Neural cell (in vitro differentiated cells): ENCODE data around the gene C1orf74. TPM values are rescaled to one million over a fixed set of nuclear protein-coding genes. Genes with fewer than 3 reads are reported as not detected.

ENCODE experiments used
- H2AFZ ChIP-seq: fragments of 200-600, 300-800 bp; sonication (generic), shearing (Covaris generic); 2 replicates; pipeline ENCODE4 v1.6.0; 2014; ENCODE audit warnings: low read depth, mild to moderate bottlenecking, antibody characterized with exemption, low read length, moderate library complexity
- H3F3A ChIP-seq: fragments of 200-600 bp; shearing (Covaris generic); 2 replicates; pipeline ENCODE4 v1.6.1; 2016; ENCODE audit warnings: mild to moderate bottlenecking, moderate library complexity, mixed read lengths, antibody characterized with exemption, low read length; ENCODE audit not compliant: insufficient read depth, poor library complexity, severe bottlenecking
- H3K27ac ChIP-seq: fragments of 200-600, 300-800 bp; sonication (generic), shearing (Covaris generic); 2 replicates; pipeline ENCODE4 v1.5.1; 2014; ENCODE audit warnings: mild to moderate bottlenecking, low read length, moderate library complexity
- H3K27me3 ChIP-seq: fragments of 300-800, 200-600 bp; sonication (generic), shearing (Covaris generic); 2 replicates; pipeline ENCODE4 v1.6.0; 2014; ENCODE audit warnings: mild to moderate bottlenecking, low read depth, low read length, moderate library complexity; ENCODE audit not compliant: insufficient read depth
- H3K36me3 ChIP-seq: fragments of 300-800, 200-600 bp; sonication (generic), shearing (Covaris generic); 2 replicates; pipeline ENCODE4 v1.5.1; 2014; ENCODE audit warnings: mild to moderate bottlenecking, antibody characterized with exemption, low read length, moderate library complexity; ENCODE audit not compliant: insufficient read depth
- H3K4me2 ChIP-seq: fragments of 300-800, 200-600 bp; sonication (generic), shearing (Covaris generic); 2 replicates; pipeline ENCODE4 v1.6.0; 2014; ENCODE audit warnings: mild to moderate bottlenecking, low read length
- H3K4me3 ChIP-seq: fragments of 300-800, 200-600 bp; sonication (generic), shearing (Covaris generic); 2 replicates; pipeline ENCODE4 v1.5.1; 2014; ENCODE audit warnings: mild to moderate bottlenecking, low read length, moderate library complexity
- H3K79me2 ChIP-seq: fragments of 200-600 bp; shearing (Covaris generic); replicated peaks from 2 replicates; pipeline ENCODE4 v1.6.0; 2014; ENCODE audit warnings: mild to moderate bottlenecking, low read length, moderate library complexity; ENCODE audit not compliant: insufficient read depth
- H3K9ac ChIP-seq: fragments of 300-800, 200-600 bp; sonication (generic), shearing (Covaris generic); 2 replicates; pipeline ENCODE4 v1.6.1; 2016; ENCODE audit warnings: mild to moderate bottlenecking, low read length, mixed read lengths
- H3K9me2 ChIP-seq: fragments of 200-600 bp; shearing (Covaris generic); 2 replicates; pipeline ENCODE4 v1.6.1; 2016; ENCODE audit warnings: mild to moderate bottlenecking, low read length, mixed read lengths; ENCODE audit not compliant: insufficient read depth
- H3K9me3 ChIP-seq: fragments of 200-600, 300-800 bp; sonication (generic), shearing (Covaris generic); 2 replicates; pipeline ENCODE4 v1.6.1; 2016; ENCODE audit warnings: mild to moderate bottlenecking, mixed run types, low read length, moderate library complexity, mixed read lengths
- H4K20me1 ChIP-seq: fragments of 200-600 bp; shearing (Covaris generic); 2 replicates; pipeline ENCODE4 v1.6.1; 2016; ENCODE audit warnings: mild to moderate bottlenecking, mixed run types; ENCODE audit not compliant: insufficient read depth
- EP300 ChIP-seq: fragments of 450-650 bp; conservative IDR thresholded peaks from 2 replicates; pipeline ENCODE4 v1.6.1; 2014; ENCODE audit warnings: antibody characterized with exemption, mild to moderate bottlenecking, moderate library complexity; ENCODE audit not compliant: poor library complexity, severe bottlenecking
- EZH2 ChIP-seq: fragments of 200-600, 300-800 bp; shearing (Covaris generic), sonication (generic); IDR thresholded peaks from 2 replicates; pipeline ENCODE4 v1.6.1; 2014; ENCODE audit warnings: antibody characterized with exemption, low read length, borderline replicate concordance, mild to moderate bottlenecking; ENCODE audit not compliant: insufficient read depth, poor library complexity, severe bottlenecking
- MXI1 ChIP-seq: fragments of 450-650 bp; conservative IDR thresholded peaks from 2 replicates; pipeline ENCODE4 v1.6.1; 2014; ENCODE audit warnings: antibody characterized with exemption, mild to moderate bottlenecking; ENCODE audit not compliant: poor library complexity, severe bottlenecking
- POLR2AphosphoS5 ChIP-seq: IDR thresholded peaks from 2 replicates; pipeline ENCODE4 v1.6.1; 2012
- RAD21 ChIP-seq: fragments of 450-650 bp; conservative IDR thresholded peaks from 2 replicates; pipeline ENCODE4 v1.6.1; 2014; ENCODE audit warnings: antibody characterized with exemption, mild to moderate bottlenecking, moderate library complexity
- SMC3 ChIP-seq: fragments of 450-650 bp; conservative IDR thresholded peaks from 2 replicates; pipeline ENCODE4 v1.6.1; 2014; ENCODE audit warnings: antibody characterized with exemption, mild to moderate bottlenecking, moderate library complexity; ENCODE audit not compliant: poor library complexity
- TAF1 ChIP-seq: IDR thresholded peaks from 2 replicates; pipeline ENCODE4 v1.6.1; 2012; ENCODE audit warnings: low read depth
- polyA plus RNA-seq: library from polyadenylated mRNA; depleted of rRNA; stranded (reverse); fragments of >200 nt; gene quantifications from 2 replicates; pipeline ENCODE4 v1.2.3, GENCODE V29; 2014
- TF ChIP-seq, protein P1 (sequence below): IDR thresholded peaks from 2 replicates; pipeline ENCODE4 v1.6.1; 2012; ENCODE audit warnings: borderline replicate concordance
- TF ChIP-seq, protein P2 (sequence below): fragments of 450-650 bp; IDR thresholded peaks from 2 replicates; pipeline ENCODE4 v1.5.1; 2014; ENCODE audit warnings: antibody characterized with exemption, mild to moderate bottlenecking, moderate library complexity; ENCODE audit not compliant: poor library complexity, severe bottlenecking

C1orf74 gene
- polyA plus RNA-seq, 1 donor from 2014 or later = 1.4 TPM

DNA sequence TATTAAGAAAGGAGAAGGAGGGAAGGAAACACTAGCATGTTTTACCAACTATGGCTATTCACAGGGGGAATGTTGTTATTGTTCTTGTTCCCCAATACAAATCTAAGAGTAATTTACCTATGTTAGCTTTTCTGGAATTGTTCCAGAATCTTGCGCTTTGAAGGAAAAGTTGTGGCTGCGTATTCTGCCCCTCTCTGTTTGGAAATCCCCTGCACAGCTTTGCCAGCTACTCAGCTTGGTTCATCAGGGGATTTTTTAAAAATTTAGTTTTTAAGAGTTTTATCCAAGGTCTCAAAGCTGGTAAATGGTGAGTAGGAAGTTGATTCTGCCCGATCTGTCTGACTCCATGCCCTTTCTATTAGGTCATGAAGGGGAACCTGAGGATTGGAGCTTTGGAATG is 31.1 kb upstream of the C1orf74 start:
- no peaks in the 10 kb centered on the region for H3K9me2 ChIP-seq
- no peaks in the 10 kb centered on the region for H3K36me3 ChIP-seq
- H3K4me3 ChIP-seq = no peak overlapping the region
- no peak overlapping the region for H3K9ac ChIP-seq
- H3K27ac ChIP-seq = no peak overlapping the region
- H3K27me3 ChIP-seq = no peaks in the 10 kb centered on the region
- TF ChIP-seq, protein P1, sequence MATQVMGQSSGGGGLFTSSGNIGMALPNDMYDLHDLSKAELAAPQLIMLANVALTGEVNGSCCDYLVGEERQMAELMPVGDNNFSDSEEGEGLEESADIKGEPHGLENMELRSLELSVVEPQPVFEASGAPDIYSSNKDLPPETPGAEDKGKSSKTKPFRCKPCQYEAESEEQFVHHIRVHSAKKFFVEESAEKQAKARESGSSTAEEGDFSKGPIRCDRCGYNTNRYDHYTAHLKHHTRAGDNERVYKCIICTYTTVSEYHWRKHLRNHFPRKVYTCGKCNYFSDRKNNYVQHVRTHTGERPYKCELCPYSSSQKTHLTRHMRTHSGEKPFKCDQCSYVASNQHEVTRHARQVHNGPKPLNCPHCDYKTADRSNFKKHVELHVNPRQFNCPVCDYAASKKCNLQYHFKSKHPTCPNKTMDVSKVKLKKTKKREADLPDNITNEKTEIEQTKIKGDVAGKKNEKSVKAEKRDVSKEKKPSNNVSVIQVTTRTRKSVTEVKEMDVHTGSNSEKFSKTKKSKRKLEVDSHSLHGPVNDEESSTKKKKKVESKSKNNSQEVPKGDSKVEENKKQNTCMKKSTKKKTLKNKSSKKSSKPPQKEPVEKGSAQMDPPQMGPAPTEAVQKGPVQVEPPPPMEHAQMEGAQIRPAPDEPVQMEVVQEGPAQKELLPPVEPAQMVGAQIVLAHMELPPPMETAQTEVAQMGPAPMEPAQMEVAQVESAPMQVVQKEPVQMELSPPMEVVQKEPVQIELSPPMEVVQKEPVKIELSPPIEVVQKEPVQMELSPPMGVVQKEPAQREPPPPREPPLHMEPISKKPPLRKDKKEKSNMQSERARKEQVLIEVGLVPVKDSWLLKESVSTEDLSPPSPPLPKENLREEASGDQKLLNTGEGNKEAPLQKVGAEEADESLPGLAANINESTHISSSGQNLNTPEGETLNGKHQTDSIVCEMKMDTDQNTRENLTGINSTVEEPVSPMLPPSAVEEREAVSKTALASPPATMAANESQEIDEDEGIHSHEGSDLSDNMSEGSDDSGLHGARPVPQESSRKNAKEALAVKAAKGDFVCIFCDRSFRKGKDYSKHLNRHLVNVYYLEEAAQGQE = no peak
- TF ChIP-seq, protein P2, sequence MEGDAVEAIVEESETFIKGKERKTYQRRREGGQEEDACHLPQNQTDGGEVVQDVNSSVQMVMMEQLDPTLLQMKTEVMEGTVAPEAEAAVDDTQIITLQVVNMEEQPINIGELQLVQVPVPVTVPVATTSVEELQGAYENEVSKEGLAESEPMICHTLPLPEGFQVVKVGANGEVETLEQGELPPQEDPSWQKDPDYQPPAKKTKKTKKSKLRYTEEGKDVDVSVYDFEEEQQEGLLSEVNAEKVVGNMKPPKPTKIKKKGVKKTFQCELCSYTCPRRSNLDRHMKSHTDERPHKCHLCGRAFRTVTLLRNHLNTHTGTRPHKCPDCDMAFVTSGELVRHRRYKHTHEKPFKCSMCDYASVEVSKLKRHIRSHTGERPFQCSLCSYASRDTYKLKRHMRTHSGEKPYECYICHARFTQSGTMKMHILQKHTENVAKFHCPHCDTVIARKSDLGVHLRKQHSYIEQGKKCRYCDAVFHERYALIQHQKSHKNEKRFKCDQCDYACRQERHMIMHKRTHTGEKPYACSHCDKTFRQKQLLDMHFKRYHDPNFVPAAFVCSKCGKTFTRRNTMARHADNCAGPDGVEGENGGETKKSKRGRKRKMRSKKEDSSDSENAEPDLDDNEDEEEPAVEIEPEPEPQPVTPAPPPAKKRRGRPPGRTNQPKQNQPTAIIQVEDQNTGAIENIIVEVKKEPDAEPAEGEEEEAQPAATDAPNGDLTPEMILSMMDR = no peak
- TF ChIP-seq EP300 (no peak), EZH2 (no peak), MXI1 (no peak), SMC3 (no peak), POLR2AphosphoS5 (no peak), RAD21 (no peak), TAF1 (no peak)
- H2AFZ ChIP-seq = no peak overlapping the region
- H3K4me2 ChIP-seq = no peak overlapping the region
- H4K20me1 ChIP-seq = no peaks in the 10 kb centered on the region
- no peaks in the 10 kb centered on the region for H3K9me3 ChIP-seq
- no peaks in the 10 kb centered on the region for H3K79me2 ChIP-seq
- no peaks in the 10 kb centered on the region for H3F3A ChIP-seq

DNA sequence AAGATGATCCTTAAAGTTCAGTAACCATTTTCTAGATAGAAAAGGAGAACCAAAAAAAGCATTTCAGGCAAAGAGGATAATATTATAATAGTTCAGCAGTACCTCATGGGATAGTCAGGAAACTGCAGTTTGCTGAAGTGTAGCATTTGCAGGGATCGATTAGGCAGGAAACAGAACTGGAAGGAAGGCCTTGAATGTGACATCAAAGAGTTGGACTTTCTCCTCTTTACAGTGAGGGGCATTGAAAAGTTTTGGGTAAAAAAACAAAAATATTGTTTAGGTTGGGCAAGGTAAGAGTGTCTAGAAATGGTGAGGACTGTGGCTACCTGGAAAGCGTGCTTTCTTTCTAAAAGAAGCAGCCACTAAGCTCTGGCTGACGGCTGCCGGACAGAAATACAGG is 29.5 kb upstream of the C1orf74 start:
- no peak overlapping the region for H3K9ac ChIP-seq
- H3K27me3 ChIP-seq = no peaks in the 10 kb centered on the region
- H2AFZ ChIP-seq = no peak overlapping the region
- H3K9me3 ChIP-seq = no peaks in the 10 kb centered on the region
- no peak overlapping the region for H3K27ac ChIP-seq
- no peaks in the 10 kb centered on the region for H4K20me1 ChIP-seq
- TF ChIP-seq EZH2 = no peak
- TF ChIP-seq EP300 = no peak
- TF ChIP-seq, protein P2 = no peak
- no peak for TF ChIP-seq RAD21
- TF ChIP-seq MXI1 = no peak
- no peak for TF ChIP-seq POLR2AphosphoS5
- TF ChIP-seq, protein P1 = no peak
- no peak for TF ChIP-seq TAF1
- no peak for TF ChIP-seq SMC3
- H3K4me3 ChIP-seq = no peak overlapping the region
- no peaks in the 10 kb centered on the region for H3F3A ChIP-seq
- no peaks in the 10 kb centered on the region for H3K9me2 ChIP-seq
- no peaks in the 10 kb centered on the region for H3K36me3 ChIP-seq
- no peaks in the 10 kb centered on the region for H3K79me2 ChIP-seq
- H3K4me2 ChIP-seq = no peak overlapping the region
